AG09319 (cell line): ENCODE measurements around the gene RSPO1.

Experiments used
- DNase-seq: peaks from one replicate; pipeline ENCODE4 v3.0.0-alpha.2; 2010; ENCODE audit warnings: low read depth; ENCODE audit errors: extremely low read depth
- TF ChIP-seq, protein P1 (sequence below): IDR thresholded peaks from 2 replicates; pipeline ENCODE4 v1.5.1; 2011; ENCODE audit warnings: low read depth, mild to moderate bottlenecking, inconsistent platforms, low read length, moderate library complexity

RSPO1 gene

DNA sequence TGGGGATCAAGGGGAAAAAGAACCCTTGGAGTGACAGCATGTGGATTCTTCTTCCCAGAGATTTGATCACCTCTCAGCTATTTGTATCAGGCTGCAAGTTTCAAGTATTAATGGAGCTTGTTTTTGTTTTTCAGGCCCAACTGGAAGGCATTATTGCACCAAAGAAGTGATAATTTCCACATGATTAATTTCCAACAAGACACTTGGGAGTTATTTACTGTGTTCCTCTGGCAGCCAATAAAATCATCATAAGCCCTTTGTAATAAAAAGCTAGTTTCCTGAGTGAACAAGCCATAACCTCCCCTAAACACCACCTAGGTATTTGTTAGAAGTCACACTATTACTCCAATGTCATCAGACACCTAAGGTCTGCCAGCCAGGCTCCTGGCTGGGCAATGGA lies 69.8 kb downstream of the RSPO1 start:
- TF ChIP-seq, protein P1, sequence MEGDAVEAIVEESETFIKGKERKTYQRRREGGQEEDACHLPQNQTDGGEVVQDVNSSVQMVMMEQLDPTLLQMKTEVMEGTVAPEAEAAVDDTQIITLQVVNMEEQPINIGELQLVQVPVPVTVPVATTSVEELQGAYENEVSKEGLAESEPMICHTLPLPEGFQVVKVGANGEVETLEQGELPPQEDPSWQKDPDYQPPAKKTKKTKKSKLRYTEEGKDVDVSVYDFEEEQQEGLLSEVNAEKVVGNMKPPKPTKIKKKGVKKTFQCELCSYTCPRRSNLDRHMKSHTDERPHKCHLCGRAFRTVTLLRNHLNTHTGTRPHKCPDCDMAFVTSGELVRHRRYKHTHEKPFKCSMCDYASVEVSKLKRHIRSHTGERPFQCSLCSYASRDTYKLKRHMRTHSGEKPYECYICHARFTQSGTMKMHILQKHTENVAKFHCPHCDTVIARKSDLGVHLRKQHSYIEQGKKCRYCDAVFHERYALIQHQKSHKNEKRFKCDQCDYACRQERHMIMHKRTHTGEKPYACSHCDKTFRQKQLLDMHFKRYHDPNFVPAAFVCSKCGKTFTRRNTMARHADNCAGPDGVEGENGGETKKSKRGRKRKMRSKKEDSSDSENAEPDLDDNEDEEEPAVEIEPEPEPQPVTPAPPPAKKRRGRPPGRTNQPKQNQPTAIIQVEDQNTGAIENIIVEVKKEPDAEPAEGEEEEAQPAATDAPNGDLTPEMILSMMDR = no peak
- no peak for DNase-seq

GRCh38 chr1:37562984-37563383 lies 71.7 kb downstream of the RSPO1 start:
- TF ChIP-seq, protein P1 = no peak
- no peak for DNase-seq
